WTC11 (cell line): ENCODE results near the gene IPPK.

Source experiments
- ESRRA ChIP-seq: sonication (generic); formaldehyde crosslinking; IDR thresholded peaks from 2 replicates; pipeline ENCODE4 v1.8.1; 2022; ENCODE audit warnings: mild to moderate bottlenecking, missing genetic modification reagents, borderline replicate concordance
- FOXJ3 ChIP-seq: sonication (generic); formaldehyde crosslinking; IDR thresholded peaks from 2 replicates; pipeline ENCODE4 v1.9.0; 2021; ENCODE audit warnings: missing genetic modification reagents, mild to moderate bottlenecking, borderline replicate concordance
- HMGA2 ChIP-seq: fragments of 250-450 bp; sonication (Bioruptor Pico); IDR thresholded peaks from 2 replicates; pipeline ENCODE4 v1.4.0; 2021; ENCODE audit warnings: mild to moderate bottlenecking, moderate library complexity
- NR2C2 ChIP-seq: sonication (generic); formaldehyde crosslinking; IDR thresholded peaks from 2 replicates; pipeline ENCODE4 v1.8.0; 2022; ENCODE audit warnings: mild to moderate bottlenecking, missing genetic modification reagents
- SMAD3 ChIP-seq: sonication (generic); formaldehyde crosslinking; IDR thresholded peaks from 2 replicates; pipeline ENCODE4 v1.8.0; 2022; ENCODE audit warnings: missing genetic modification reagents, mild to moderate bottlenecking, borderline replicate concordance
- ZNF121 ChIP-seq: sonication (generic); formaldehyde crosslinking; IDR thresholded peaks from 2 replicates; pipeline ENCODE4 v1.8.0; 2023; ENCODE audit warnings: missing genetic modification reagents
- ZNF263 ChIP-seq: sonication (generic); formaldehyde crosslinking; IDR thresholded peaks from 2 replicates; pipeline ENCODE4 v1.8.1; 2022; ENCODE audit warnings: low read depth, mild to moderate bottlenecking, moderate library complexity, missing genetic modification reagents
- ZNF317 ChIP-seq: sonication (generic); formaldehyde crosslinking; IDR thresholded peaks from 2 replicates; pipeline ENCODE4 v1.8.1; 2023; ENCODE audit warnings: low read depth, mild to moderate bottlenecking, moderate library complexity, missing genetic modification reagents, borderline replicate concordance
- TF ChIP-seq, protein P1 (sequence below): fragments of 200-600 bp; IDR thresholded peaks from 2 replicates; pipeline ENCODE4 v1.8.0; 2022; ENCODE audit warnings: antibody characterized with exemption
- TF ChIP-seq, protein P2 (sequence below): sonication (generic); formaldehyde crosslinking; IDR thresholded peaks from 2 replicates; pipeline ENCODE4 v1.8.1; 2023; ENCODE audit warnings: mild to moderate bottlenecking, missing genetic modification reagents, moderate library complexity
- TF ChIP-seq, protein P3 (sequence below): sonication (generic); formaldehyde crosslinking; IDR thresholded peaks from 2 replicates; pipeline ENCODE4 v1.8.1; 2022; ENCODE audit warnings: mild to moderate bottlenecking, missing genetic modification reagents, moderate library complexity, borderline replicate concordance

DNA sequence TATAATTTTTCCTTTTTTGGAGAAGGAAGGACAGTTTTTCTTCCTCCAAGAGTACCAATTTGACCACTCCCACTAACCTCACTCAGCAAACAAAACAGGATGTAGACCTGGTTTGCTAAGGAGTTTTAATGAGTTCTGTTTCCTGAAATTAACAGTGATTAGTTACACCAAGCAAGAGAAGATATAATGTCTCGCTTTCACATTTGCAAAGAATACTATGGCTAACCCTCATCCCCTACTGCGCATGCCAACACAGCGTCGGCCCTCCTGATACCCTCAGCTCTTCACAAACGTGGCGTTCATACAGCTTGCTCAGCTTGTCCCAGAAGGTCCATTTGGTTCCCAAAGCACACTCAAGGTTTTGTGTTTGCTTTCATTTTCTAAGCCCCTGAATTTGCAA is 41.9 kb upstream of the IPPK start:
- TF ChIP-seq, protein P1, sequence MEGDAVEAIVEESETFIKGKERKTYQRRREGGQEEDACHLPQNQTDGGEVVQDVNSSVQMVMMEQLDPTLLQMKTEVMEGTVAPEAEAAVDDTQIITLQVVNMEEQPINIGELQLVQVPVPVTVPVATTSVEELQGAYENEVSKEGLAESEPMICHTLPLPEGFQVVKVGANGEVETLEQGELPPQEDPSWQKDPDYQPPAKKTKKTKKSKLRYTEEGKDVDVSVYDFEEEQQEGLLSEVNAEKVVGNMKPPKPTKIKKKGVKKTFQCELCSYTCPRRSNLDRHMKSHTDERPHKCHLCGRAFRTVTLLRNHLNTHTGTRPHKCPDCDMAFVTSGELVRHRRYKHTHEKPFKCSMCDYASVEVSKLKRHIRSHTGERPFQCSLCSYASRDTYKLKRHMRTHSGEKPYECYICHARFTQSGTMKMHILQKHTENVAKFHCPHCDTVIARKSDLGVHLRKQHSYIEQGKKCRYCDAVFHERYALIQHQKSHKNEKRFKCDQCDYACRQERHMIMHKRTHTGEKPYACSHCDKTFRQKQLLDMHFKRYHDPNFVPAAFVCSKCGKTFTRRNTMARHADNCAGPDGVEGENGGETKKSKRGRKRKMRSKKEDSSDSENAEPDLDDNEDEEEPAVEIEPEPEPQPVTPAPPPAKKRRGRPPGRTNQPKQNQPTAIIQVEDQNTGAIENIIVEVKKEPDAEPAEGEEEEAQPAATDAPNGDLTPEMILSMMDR: no peak
- no peak for TF ChIP-seq ZNF317 (CRISPR knock-in tag)
- no peak for TF ChIP-seq NR2C2 (CRISPR knock-in tag)
- no peak for TF ChIP-seq ESRRA (CRISPR knock-in tag)
- no peak for TF ChIP-seq ZNF263 (CRISPR knock-in tag)
- TF ChIP-seq SMAD3 (CRISPR knock-in tag): no peak
- no peak for TF ChIP-seq HMGA2 (CRISPR knock-in tag)
- TF ChIP-seq, protein P2, sequence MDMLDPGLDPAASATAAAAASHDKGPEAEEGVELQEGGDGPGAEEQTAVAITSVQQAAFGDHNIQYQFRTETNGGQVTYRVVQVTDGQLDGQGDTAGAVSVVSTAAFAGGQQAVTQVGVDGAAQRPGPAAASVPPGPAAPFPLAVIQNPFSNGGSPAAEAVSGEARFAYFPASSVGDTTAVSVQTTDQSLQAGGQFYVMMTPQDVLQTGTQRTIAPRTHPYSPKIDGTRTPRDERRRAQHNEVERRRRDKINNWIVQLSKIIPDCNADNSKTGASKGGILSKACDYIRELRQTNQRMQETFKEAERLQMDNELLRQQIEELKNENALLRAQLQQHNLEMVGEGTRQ: no peak
- no peak for TF ChIP-seq ZNF121 (CRISPR knock-in tag)
- TF ChIP-seq, protein P3, sequence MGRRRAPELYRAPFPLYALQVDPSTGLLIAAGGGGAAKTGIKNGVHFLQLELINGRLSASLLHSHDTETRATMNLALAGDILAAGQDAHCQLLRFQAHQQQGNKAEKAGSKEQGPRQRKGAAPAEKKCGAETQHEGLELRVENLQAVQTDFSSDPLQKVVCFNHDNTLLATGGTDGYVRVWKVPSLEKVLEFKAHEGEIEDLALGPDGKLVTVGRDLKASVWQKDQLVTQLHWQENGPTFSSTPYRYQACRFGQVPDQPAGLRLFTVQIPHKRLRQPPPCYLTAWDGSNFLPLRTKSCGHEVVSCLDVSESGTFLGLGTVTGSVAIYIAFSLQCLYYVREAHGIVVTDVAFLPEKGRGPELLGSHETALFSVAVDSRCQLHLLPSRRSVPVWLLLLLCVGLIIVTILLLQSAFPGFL (CRISPR knock-in tag): no peak
- no peak for TF ChIP-seq FOXJ3 (CRISPR knock-in tag)
